ENCODE results near the gene YLPM1.

The YLPM1 gene

DNA sequence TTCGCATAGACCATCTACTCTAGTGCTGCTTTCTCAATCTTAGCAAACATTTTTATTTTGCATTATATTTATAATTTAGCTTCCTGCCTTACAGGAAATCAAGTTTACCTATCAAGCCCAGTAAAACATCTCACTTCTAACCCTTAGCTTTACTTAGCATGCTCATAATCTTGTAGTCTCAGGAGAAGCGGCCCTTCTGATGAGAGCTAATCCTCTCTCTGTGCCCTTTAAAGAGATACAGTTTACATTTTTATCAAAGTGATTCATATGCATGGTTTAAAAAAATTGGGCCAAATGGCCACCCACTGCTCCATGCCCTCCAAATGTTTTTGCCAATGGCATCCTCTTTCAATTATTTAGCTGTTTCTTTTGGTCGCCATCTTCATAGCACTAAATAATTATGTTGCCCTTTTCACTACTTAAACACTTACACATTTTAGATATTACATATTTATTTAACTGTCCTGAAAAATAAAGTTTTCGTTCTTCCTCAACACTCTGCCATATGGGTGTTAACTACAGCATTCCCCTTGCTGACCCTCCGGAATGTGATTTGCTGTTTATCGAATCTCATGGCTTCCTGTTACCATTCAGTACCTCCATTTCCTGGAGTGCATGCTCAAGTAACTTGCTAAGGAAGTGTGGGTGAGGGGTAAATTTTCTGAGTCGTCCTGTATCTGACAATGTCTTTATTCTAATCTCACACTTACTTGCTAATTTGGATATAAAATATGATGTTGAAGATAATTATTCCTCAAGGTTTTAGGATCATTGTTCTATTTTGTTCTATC, 29.3 kb downstream of the YLPM1 start:
- no peak for DNase-seq (ENCODE audit: low read depth, low spot score)

DNA sequence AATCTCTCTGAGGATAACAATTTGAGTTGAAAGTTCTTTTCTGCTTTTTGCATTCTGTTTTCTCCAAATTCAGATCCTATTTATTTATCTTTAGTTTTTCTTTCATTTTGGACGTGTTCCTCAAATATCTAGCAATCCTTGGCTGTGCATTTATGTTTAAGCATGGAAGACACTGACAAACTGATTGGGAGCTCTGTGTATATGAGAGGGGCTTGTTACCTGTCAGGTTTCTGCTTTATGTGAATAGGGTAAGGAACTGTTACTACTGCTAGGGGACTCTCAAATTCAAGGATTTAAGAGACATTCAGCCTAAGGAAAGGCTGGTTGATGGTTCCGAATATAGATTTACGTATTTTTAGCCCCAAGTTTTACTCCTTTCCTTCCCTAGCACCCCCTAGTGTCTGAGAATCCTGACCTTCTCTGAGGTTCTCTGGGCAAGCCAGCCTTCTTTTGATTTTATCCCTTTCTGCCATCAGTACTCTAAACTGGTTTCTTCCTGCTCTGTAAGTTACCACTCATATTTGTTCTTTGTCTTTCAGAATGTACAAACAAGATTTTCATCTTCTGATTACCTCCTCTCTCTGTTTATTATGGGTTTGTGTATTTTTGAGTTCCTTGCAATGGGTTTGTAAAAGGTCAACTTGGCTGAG, 30.5 kb downstream of the YLPM1 start:
- DNase-seq (ENCODE audit: low read depth, low spot score) = no peak

DNA sequence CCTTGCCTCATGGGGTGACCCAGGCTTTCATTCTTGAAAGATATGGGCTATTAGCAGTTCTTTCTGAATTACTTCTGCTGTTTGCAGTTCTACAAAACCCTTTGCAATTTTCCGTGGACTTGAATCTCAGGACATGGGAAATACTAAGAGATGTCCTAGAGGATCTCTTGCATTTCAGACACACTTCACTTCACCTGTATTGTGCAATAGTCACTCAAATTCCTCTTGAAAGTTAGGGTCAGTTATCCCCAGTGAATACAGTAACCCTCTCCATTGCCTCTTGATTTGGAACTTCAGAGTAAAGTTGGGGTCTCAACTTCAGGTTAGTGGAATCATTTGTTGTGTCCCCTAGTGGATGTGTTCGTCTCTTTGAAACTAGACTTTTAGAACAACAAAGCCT, 31.8 kb downstream of the YLPM1 start:
- no peak for DNase-seq (ENCODE audit: low read depth, low spot score)

DNA sequence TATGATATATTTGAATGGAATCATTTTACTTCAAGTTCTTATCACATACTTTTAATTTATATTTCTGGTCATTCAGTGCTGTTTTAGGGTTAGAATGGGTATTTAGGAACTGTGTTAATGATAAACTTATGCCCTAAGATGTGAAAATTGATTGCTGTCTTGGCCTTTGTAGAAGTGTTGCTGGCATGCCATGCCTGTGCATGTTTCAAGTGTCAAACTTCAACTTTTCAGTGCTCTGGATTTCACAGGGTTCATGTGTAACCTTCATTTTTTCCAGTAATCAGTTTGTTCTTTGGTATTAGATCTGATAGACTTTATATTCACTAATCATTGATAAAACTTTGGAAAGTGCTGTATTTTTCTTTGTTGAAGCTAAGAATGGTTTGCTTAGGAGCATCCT, 36.6 kb downstream of the YLPM1 start:
- DNase-seq (ENCODE audit: low read depth, low spot score) = no peak

DNA sequence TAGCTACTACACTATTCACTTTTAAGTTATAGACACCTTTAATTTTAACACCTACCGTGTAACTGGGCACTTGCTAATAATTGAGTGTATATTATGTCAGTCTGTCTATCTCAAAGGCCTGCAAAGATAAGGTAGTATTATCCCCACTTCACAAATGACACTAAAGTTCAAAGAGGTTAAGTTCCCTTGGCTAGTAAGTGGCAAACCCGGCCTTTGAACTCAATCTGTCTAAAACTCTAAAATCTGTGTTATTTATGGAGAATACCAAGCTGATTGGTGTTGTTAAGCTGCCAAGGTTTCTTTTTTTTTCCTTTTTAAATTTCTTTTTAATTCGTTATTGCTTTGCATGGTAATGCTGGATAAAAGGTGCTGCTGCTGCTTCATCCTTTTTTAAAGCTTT, 37.7 kb downstream of the YLPM1 start:
- DNase-seq (ENCODE audit: low read depth, low spot score) = no peak

DNA sequence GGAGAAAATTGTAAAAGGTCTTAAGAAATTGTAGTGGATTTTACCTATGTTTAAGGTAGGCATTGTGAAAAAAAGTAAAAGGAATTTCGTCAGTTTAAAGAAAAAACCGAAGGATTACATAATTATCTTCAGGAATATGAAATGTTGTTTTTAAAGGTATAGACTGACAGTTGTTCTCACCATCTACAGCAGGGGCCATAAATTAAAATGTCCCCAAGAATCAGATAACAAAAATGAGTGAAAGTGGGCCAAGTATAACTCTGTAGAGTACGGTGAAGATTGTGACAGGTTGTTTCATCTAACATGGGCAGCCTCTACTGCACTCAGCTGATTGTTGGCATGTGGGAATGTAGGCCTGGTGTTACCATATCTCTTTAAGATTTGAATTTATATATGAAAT, 38.3 kb downstream of the YLPM1 start:
- no peak for DNase-seq (ENCODE audit: low read depth, low spot score)

DNA sequence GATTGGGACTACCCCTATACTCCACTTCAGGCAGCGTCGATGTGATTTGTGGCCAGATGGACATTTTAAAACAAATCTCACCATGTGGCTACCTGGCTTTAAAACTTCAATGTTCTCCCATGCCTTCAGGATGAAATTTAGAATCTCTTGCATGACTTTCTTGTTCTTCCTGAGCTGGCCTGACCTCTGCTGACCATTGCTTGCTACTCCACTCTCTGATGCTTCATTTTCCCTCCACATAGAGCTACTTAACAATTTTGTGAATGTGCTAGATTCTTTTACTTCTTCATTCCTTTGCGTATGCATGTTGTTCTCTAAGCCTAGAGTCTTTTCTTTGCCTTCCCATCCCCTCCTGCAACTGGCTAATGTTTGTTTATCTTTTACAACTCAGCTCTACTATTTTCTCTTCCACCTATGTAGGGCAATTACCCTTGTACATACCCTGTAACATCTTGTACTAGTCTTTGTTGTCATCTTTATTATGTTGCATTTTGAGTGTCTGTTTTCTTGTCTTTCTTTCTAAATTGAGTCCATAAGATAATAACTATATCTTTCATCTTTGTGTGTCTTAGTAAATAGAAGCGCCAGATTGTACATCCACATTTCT, 41.2 kb downstream of the YLPM1 start:
- DNase-seq (ENCODE audit: low read depth, low spot score) = no peak

DNA sequence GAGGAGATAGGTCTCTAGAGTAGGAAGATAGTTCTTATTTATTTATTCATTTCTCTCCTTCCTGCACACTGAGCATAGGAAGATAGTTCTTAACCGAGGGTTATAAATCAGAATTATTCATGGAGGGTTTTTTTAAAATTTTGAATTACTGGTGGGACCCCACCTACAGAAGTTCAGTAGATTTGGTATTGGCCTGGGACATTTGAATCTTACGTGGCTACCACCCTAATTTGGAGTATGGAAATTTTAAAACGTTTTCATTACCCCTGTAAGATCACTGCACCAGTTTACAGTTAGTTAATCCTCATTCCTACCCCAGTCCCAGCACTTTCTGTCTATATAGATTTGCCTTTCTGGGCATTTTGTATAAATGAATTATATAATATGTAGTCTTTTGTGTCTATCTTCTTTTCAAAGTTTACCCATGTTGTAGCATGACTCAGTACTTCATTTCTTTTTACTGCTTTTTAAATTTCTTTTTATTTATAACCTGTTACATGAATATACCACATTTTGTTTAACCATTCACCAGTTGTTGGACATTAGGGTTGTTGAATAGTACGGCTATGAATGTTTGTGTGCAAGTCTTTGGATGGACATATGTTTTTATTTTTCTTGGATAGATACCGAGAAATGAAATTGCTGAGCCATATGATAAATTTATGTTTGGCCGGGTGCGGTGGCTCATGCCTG, 44.9 kb downstream of the YLPM1 start:
- no peak for DNase-seq (ENCODE audit: low read depth, low spot score)

DNA sequence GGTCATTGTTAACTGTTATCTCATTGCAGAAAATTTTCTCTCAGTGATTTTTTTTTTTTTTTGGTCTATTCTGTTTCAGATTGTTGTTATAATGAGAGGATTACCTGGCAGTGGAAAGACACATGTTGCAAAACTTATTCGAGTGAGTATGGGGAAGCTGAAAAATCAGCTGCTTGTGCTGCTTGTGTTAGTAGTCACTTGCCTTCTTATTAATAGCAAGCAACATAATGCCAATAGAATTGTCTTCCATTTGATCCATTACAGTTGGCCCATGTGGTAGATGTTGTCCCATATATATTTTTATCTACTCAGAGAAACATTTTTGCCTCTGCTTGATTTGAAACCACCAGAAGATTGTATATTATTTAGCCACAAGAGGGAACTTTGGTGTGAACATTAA, 53.0 kb downstream of the YLPM1 start:
- no peak for DNase-seq (ENCODE audit: low read depth, low spot score)

DNA sequence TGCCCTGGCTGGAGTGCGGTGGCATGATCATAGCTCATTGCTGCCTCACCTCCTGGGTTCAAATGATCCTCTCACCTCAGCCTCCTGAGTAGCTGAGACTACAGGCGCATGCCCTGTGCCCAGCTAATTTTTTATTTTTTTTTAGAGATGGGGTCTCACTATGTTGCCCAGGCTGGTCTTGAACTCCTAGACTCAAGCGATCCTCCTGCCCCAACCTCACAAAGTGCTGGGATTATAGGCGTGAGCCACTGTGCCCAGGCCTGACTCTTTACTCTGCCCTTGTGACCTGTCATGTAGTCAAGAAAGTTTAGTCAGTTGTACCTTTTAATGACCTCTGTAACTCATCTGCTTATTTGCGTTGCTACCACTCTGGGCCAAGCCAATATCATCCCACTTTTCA, 57.2 kb downstream of the YLPM1 start:
- no peak for DNase-seq (ENCODE audit: low read depth, low spot score)

DNA sequence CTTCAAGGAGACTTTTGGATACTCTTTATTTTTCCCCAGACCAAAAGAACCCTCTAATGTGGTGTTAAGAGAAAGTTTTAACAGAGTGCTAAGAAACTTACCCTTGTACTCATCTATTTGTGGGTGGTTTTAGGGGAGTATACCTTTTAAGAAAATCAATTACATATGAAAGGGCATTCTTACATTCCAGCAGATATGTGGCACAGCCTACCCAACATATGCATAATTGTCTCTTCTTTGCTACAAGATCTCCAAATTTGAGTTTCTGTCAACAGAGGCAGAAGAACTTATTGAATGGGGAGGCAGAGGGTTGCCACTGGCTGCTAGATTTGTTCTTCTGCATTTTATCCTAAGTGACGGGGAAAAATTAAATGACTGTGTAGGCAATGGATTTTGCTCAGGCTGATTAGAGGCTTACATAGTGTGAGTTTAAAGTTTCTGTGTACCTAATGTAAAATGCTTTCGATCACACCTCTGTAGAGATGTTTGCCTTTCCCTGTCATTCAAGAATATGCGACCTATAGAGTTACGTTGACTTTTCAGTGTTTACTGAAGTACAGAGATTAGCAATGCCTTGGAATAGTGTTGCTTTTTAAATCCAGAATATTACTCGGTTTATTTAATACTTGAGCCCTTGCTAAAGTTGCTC, 58.3 kb downstream of the YLPM1 start:
- DNase-seq (ENCODE audit: low read depth, low spot score) = no peak

DNA sequence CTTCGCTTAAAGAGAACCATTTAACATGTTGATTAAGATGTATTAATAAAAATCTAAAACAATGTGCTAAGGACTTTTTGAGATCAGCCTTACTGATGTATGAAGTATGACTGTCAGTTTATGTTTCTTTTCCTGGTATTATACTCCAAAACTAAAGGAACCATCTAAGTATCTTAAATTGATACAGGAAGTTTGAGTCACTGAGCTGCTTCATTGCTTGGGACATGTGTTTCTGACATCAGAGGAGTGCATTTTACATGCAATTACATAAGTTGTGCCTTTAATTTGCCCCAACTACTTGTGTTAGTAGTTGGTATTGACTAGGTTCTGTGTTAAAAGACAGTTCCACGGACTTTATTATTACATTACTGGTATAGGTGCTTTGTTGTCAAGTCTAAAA, 61.9 kb downstream of the YLPM1 start:
- no peak for DNase-seq (ENCODE audit: low read depth, low spot score)

DNA sequence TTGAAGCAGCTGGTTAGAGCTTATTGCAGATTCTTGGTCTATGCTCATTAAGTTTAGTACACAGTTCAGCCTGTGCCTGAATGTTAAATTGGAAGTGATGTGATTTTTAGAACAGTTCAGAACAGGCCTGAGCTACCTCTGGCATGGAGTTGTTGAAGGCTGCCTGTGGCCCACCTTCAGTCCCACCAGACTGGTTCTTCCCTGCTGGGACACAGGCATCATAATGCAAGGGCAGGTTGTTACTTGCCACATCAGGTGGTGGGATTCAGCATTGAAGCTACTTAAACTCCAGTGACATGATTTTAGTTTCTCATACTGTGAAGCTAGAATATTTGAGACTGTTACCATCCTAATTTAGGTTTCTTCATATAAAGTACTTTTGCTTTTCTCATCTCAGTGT, 63.5 kb downstream of the YLPM1 start:
- no peak for DNase-seq (ENCODE audit: low read depth, low spot score)

DNA sequence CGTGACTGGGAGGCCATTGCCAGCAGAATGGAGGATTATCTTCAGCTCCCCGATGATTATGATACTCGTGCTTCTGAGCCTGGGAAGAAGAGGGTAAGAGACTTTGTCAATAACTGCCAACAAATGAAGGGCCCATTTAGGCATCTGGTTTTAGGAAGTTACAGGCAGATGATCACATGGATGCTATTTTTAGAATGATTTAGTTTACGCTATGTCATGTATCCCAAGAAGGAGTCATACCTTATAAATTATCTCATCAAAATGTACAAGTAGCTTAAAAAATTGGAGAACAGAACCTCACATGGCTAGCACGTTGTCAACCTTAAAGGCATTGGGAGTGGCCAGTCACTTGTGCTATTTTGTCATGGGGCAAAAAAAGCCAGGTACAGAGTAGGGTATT, 66.1 kb downstream of the YLPM1 start:
- DNase-seq (ENCODE audit: low read depth, low spot score) = no peak

DNA sequence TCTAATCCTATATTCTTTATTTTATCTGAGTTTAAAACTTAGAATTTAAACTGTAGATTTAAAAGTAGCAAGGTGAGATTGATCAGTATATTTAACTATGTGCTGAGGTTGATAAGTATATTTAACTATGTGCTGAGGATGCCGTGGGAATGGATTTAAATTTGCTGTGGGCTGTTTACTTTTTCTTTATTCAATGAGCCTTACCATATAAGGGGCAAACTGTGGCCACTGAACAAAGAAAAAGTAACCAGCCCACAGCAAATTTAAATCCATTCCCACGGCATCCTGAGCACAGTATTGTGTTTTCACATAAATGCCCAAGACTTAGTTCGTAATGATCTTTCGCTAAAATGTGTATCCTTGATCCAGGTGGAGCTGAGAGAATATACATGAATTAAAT, 69.7 kb downstream of the YLPM1 start:
- DNase-seq (ENCODE audit: low read depth, low spot score) = no peak

DNA sequence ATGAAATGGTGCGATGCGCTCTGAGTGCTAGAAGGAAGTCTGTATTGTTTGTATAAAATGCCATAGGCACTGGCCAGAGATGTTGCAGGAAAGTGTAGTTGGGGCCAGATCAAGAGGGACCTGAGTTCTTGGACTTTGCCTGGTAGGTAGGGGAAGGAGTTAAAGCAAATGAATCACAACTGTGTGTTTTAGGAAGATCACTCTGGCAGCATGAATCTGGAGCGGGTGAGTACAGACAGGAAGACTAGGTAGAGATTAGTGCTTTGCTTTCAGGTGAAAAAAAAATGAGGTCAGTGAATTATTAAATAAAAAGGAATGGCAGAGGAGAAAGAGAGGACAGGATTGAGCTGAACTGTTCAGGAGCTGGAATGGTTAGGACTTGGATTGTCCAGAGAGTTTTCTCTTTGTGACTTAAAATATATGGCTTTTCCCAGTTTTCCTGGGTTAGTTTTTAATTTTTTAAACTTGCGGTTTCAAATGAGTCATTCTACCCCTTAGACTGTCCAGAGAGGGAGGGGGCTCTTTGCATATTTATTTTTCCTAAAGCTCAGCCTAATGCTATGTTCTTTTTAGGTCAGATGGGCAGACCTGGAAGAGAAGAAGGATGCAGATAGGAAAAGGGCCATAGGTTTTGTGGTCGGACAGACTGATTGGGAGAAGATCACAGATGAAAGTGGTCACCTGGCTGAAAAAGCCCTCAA, 71.7 kb downstream of the YLPM1 start:
- DNase-seq (ENCODE audit: low read depth, low spot score) = no peak

DNA sequence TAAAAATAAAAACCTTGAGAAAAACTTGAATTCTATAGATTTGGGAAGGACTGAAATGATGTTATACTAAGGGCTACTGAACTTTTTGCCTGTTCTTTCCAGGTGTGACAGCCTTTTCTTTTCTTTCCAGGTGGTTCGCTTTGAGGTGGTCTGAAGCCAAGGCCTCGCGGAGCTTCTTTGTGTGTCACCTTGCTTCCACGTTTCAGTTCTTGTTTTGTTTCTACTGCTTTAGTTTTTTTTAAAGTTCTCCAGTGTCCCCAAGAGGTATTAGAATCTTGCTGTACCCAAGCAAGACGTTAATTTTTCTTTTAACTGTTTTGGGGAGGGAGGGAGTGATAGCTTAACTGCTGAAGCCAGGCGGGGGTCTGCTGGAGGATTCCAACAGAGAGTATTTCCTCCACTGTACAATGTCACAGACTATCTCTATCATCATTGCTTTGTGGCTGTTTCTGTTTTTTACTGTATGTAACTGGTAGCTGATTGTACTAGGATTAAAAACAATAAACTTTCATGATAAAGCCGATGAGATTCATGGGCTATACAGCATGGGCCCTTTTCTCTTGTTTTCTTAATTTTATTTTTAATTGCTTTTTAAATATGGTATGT, 72.6 kb downstream of the YLPM1 start:
- no peak for DNase-seq (ENCODE audit: low read depth, low spot score)

DNA sequence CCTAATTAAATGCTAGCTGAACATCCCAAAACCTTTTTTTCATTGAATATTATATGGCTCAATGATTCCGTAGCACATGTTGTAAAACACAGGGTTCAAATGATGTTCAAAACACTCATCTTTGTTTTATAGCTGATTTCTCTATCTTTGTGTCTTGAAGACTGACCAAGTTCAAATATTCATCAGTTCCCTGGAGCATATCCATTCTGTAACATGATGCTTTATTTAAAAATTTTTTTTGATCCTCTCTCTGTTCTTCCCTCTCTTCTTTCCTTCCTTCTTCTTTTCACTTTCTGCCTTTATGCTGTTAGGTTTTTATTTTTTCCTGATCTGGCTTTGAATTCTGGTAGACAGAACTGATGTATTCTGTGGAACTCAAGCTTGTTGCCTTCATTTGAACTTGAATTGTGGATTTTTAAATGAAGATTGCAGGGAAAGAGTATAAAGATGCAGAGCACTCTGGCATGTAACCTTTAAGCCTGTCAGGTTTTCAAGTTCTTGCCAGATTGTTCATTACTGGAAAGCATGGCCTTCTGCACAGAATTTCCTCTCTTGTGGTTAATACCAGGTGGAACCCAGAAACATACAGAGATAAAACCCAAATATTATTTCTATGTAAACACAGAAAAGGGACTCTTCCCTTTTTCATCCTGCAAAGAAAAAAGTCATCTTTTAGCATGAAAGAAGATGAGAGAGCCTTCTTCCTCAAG, 73.3 kb downstream of the YLPM1 start:
- no peak for DNase-seq (ENCODE audit: low read depth, low spot score)

DNA sequence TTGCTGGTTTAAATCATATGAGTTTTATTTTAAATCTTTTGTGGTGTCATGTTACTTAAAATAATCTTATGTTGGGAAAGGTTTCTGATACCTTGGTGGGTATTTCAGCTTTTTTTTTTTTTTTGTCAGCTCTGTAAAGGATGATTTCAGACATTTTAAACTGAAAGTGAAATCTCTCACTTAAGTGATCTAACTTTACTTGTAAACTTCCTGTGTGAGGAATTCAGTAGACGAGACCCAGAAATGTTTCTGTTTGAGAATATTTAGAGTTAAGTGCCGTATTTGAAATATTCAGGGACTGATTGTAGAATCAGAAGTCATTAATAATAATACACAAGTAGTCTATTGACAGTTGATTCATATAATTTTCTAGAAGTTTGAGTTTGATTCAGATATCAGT, 75.0 kb downstream of the YLPM1 start:
- DNase-seq (ENCODE audit: low read depth, low spot score) = no peak

DNA sequence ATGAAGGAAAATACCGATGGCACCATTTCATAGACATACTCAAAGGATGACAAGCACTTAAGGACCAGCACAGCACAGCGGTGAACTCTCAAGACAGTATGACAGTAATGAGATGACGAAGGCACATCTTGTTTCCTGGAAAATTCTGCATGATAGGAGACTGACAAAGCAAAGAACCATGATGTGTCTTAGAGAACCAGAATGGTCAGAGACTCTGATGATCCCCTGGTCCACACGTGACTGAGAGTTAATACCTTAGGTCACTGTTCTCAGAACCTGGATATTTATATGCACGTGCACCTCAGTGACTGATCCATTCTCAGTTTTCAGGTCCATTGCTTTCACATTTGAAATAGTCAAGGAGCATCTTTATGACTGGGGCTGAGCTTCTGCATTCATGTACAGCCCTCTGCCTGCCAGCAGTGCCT, 77.5 kb downstream of the YLPM1 start:
- no peak for DNase-seq (ENCODE audit: low read depth, low spot score)

Measured in activated naive CD8-positive, alpha-beta T cell treated with anti-CD3 and anti-CD28 coated beads, Interleukin-2, amount 50 U/mL, for 16 hours (primary cell).